Measurements from ENCODE around the gene MXD4. TPM values are rescaled to one million over a fixed set of nuclear protein-coding genes. Genes with fewer than 3 reads are reported as not detected.

Gene MXD4
- total RNA-seq, 2 experiments from 2014 or later = 5.9 to 6.9 TPM

GRCh38 chr4:2290974-2291704, 29.2 kb upstream of the MXD4 start:
- Mint-ChIP-seq H3K4me3 (peak overlapping the region; percentile 38), H3K27ac (peak overlapping the region; percentile 86), H3K4me1 (ENCODE audit: low read depth) (peaks cover 52% of the 10 kb centered on the region), H3K36me3 (ENCODE audit: low read depth) (peaks cover 3% of the 10 kb centered on the region), H3K27me3 (ENCODE audit: low read depth) (peaks cover 6% of the 10 kb centered on the region), H3K9me3 (ENCODE audit: insufficient read depth) (peaks cover 3% of the 10 kb centered on the region)
- ChIA-PET POLR2A (interaction anchor here (0.5 to 3.4 kb wide), 8 partner anchors 9 to 1512 kb away, joined by 3 to 13 read pairs (median 4); partner anchors contain the start of genes CFAP99, HAUS3, POLN and RNF4), CTCF (interaction anchor here (0.9 to 1.3 kb wide), 4 partner anchors 11 to 64 kb away, joined by 3 read pairs; partner anchors contain the start of gene MXD4)
- DNase-seq (peak; percentile 89), ATAC-seq (peak; percentile 95)

- POLR2A ChIA-PET = interaction anchor here (0.6 to 3.4 kb wide), 7 partner anchors 9 to 195 kb away, joined by 3 to 13 read pairs (median 4); partner anchors contain the start of genes CFAP99, HAUS3, POLN and RNF4
These were observed 28.6 kb upstream of the MXD4 start for GRCh38 chr4:2290488-2290887.

GRCh38 chr4:2289955-2290333, 28.0 kb upstream of the MXD4 start:
- ATAC-seq (no peak), DNase-seq (no peak)
- H3K27ac Mint-ChIP-seq = no peak overlapping the region
- H3K9me3 Mint-ChIP-seq (ENCODE audit: insufficient read depth) = peaks cover 3% of the 10 kb centered on the region
- POLR2A ChIA-PET = interaction anchor here (0.6 to 3.4 kb wide), 4 partner anchors 8 to 195 kb away, joined by 3 to 13 read pairs (median 5); partner anchors contain the start of genes HAUS3 and POLN
- CTCF ChIA-PET = interaction anchor here (0.9 to 1.2 kb wide), 4 partner anchors 8 to 65 kb away, joined by 3 read pairs; partner anchors contain the start of gene MXD4
- H3K4me1 Mint-ChIP-seq (ENCODE audit: low read depth) = peaks cover 52% of the 10 kb centered on the region
- H3K36me3 Mint-ChIP-seq (ENCODE audit: low read depth) = peaks cover 3% of the 10 kb centered on the region
- no peak overlapping the region for H3K4me3 Mint-ChIP-seq
- peaks cover 6% of the 10 kb centered on the region for H3K27me3 Mint-ChIP-seq (ENCODE audit: low read depth)

More at GRCh38 chr4:2290488-2290887, 28.6 kb upstream of the MXD4 start:
- Mint-ChIP-seq H3K27ac (peak overlapping the region; percentile 86), H3K36me3 (ENCODE audit: low read depth) (peaks cover 3% of the 10 kb centered on the region), H3K4me3 (peak overlapping the region; percentile 38), H3K27me3 (ENCODE audit: low read depth) (peaks cover 6% of the 10 kb centered on the region), H3K4me1 (ENCODE audit: low read depth) (peaks cover 51% of the 10 kb centered on the region), H3K9me3 (ENCODE audit: insufficient read depth) (peaks cover 3% of the 10 kb centered on the region)
- ATAC-seq (peak; percentile 23), DNase-seq (no peak)
- CTCF ChIA-PET = interaction anchor here (0.9 to 1.3 kb wide), 6 partner anchors 9 to 65 kb away, joined by 3 read pairs; partner anchors contain the start of gene MXD4

GRCh38 chr4:2289311-2289954, 27.5 kb upstream of the MXD4 start:
- peaks cover 2% of the 10 kb centered on the region for H3K9me3 Mint-ChIP-seq (ENCODE audit: insufficient read depth)
- H3K4me1 Mint-ChIP-seq (ENCODE audit: low read depth) = peaks cover 50% of the 10 kb centered on the region
- CTCF ChIA-PET = interaction anchor here (1.0 to 1.1 kb wide), 2 partner anchors 8 to 41 kb away, joined by 3 read pairs; no protein-coding TSS in a partner anchor
- H3K27me3 Mint-ChIP-seq (ENCODE audit: low read depth) = peaks cover 6% of the 10 kb centered on the region
- H3K36me3 Mint-ChIP-seq (ENCODE audit: low read depth) = peaks cover 3% of the 10 kb centered on the region
- H3K27ac Mint-ChIP-seq = no peak overlapping the region
- no peak for ATAC-seq
- H3K4me3 Mint-ChIP-seq = no peak overlapping the region
- POLR2A ChIA-PET = interaction anchor here (1.6 to 3.4 kb wide), 3 partner anchors 8 to 123 kb away, joined by 4 to 13 read pairs (median 6); partner anchors contain the start of genes HAUS3 and POLN
- DNase-seq = no peak

- Mint-ChIP-seq H3K36me3 (ENCODE audit: low read depth) (no peaks in the 10 kb centered on the region), H3K4me3 (no peak overlapping the region), H3K4me1 (ENCODE audit: low read depth) (peaks cover 48% of the 10 kb centered on the region), H3K27ac (peak overlapping the region; percentile 55), H3K27me3 (ENCODE audit: low read depth) (peaks cover 4% of the 10 kb centered on the region), H3K9me3 (ENCODE audit: insufficient read depth) (no peaks in the 10 kb centered on the region)
- ChIA-PET CTCF (no interaction called here), POLR2A (no interaction called here)
- no peak for ATAC-seq
- DNase-seq = no peak
These were observed 26.2 kb upstream of the MXD4 start for GRCh38 chr4:2288051-2288541.

GRCh38 chr4:2287594-2287915, 25.6 kb upstream of the MXD4 start:
- no peak for DNase-seq
- Mint-ChIP-seq H3K4me1 (ENCODE audit: low read depth) (peaks cover 49% of the 10 kb centered on the region), H3K4me3 (no peak overlapping the region), H3K36me3 (ENCODE audit: low read depth) (no peaks in the 10 kb centered on the region), H3K9me3 (ENCODE audit: insufficient read depth) (no peaks in the 10 kb centered on the region), H3K27me3 (ENCODE audit: low read depth) (peaks cover under 1% of the 10 kb centered on the region), H3K27ac (no peak overlapping the region)
- CTCF ChIA-PET = no interaction called here
- ATAC-seq = no peak
- POLR2A ChIA-PET = interaction anchor here (1.2 kb wide), 1 partner anchor 46 kb away, joined by 3 read pairs; the partner anchor contains the start of genes HAUS3 and POLN

- POLR2A ChIA-PET = interaction anchor here (1.2 kb wide), 1 partner anchor 45 kb away, joined by 3 read pairs; the partner anchor contains the start of genes HAUS3 and POLN
These were observed 25.1 kb upstream of the MXD4 start for GRCh38 chr4:2286904-2287593.

GRCh38 chr4:2285613-2286381, 23.9 kb upstream of the MXD4 start:
- Mint-ChIP-seq H3K27ac (peak overlapping the region; percentile 39), H3K9me3 (ENCODE audit: insufficient read depth) (no peaks in the 10 kb centered on the region), H3K4me3 (no peak overlapping the region), H3K36me3 (ENCODE audit: low read depth) (no peaks in the 10 kb centered on the region), H3K4me1 (ENCODE audit: low read depth) (peaks cover 50% of the 10 kb centered on the region), H3K27me3 (ENCODE audit: low read depth) (no peaks in the 10 kb centered on the region)
- DNase-seq (no peak), ATAC-seq (no peak)
- CTCF ChIA-PET = interaction anchor here (1.1 kb wide), 1 partner anchor 127 kb away, joined by 4 read pairs; no protein-coding TSS in a partner anchor
- POLR2A ChIA-PET = no interaction called here

More at GRCh38 chr4:2286904-2287593, 25.1 kb upstream of the MXD4 start:
- DNase-seq (no peak), ATAC-seq (no peak)
- no peaks in the 10 kb centered on the region for H3K36me3 Mint-ChIP-seq (ENCODE audit: low read depth)
- peaks cover 49% of the 10 kb centered on the region for H3K4me1 Mint-ChIP-seq (ENCODE audit: low read depth)
- H3K9me3 Mint-ChIP-seq (ENCODE audit: insufficient read depth) = no peaks in the 10 kb centered on the region
- H3K4me3 Mint-ChIP-seq = no peak overlapping the region
- H3K27me3 Mint-ChIP-seq (ENCODE audit: low read depth) = no peaks in the 10 kb centered on the region
- CTCF ChIA-PET = no interaction called here
- no peak overlapping the region for H3K27ac Mint-ChIP-seq

- POLR2A ChIA-PET = no interaction called here
- no peaks in the 10 kb centered on the region for H3K36me3 Mint-ChIP-seq (ENCODE audit: low read depth)
- H3K4me3 Mint-ChIP-seq = no peak overlapping the region
- no peak for ATAC-seq
- H3K27ac Mint-ChIP-seq = peak overlapping the region; percentile 39
- CTCF ChIA-PET = interaction anchor here (1.1 kb wide), 1 partner anchor 128 kb away, joined by 4 read pairs; no protein-coding TSS in a partner anchor
- no peaks in the 10 kb centered on the region for H3K9me3 Mint-ChIP-seq (ENCODE audit: insufficient read depth)
- peaks cover 47% of the 10 kb centered on the region for H3K4me1 Mint-ChIP-seq (ENCODE audit: low read depth)
- DNase-seq = no peak
- H3K27me3 Mint-ChIP-seq (ENCODE audit: low read depth) = no peaks in the 10 kb centered on the region
These were observed 23.2 kb upstream of the MXD4 start for GRCh38 chr4:2284934-2285612.

GRCh38 chr4:2284161-2284933, 22.4 kb upstream of the MXD4 start:
- H3K36me3 Mint-ChIP-seq (ENCODE audit: low read depth) = no peaks in the 10 kb centered on the region
- no peaks in the 10 kb centered on the region for H3K27me3 Mint-ChIP-seq (ENCODE audit: low read depth)
- POLR2A ChIA-PET = interaction anchor here (0.6 kb wide), 1 partner anchor 364 kb away, joined by 3 read pairs; no protein-coding TSS in a partner anchor
- no peak overlapping the region for H3K4me3 Mint-ChIP-seq
- H3K4me1 Mint-ChIP-seq (ENCODE audit: low read depth) = peaks cover 42% of the 10 kb centered on the region
- DNase-seq (no peak), ATAC-seq (no peak)
- H3K27ac Mint-ChIP-seq = peak overlapping the region; percentile 30
- CTCF ChIA-PET = interaction anchor here (1.0 to 1.1 kb wide), 2 partner anchors 128 to 135 kb away, joined by 3 to 4 read pairs; partner anchors contain the start of gene CFAP99
- no peaks in the 10 kb centered on the region for H3K9me3 Mint-ChIP-seq (ENCODE audit: insufficient read depth)
